ENCODE measurements around the gene FTSJ3. TPM values are rescaled to one million over a fixed set of nuclear protein-coding genes. Genes with fewer than 3 reads are reported as not detected.
A peak's percentile ranks its signal among the peaks of the same experiment; 100 is the strongest.

FTSJ3 gene
- total RNA-seq, 1 experiment from 2014 or later: 80.3 TPM

GRCh38 chr17:63832014-63832413 lies 4.6 kb upstream of the FTSJ3 start:
- H2BK120ac ChIP-seq (ENCODE audit: low read depth, low read length, poor library complexity, severe bottlenecking): no peak overlapping the region
- peaks cover 6% of the 10 kb centered on the region for H3K23me2 ChIP-seq (ENCODE audit: insufficient read length, low read depth, low read length, poor library complexity, severe bottlenecking)
- no peak overlapping the region for H2BK15ac ChIP-seq (ENCODE audit: low read depth, low read length)
- H3K14ac ChIP-seq (ENCODE audit: insufficient read depth, low read length): no peak overlapping the region
- H3K27me3 Mint-ChIP-seq (ENCODE audit: low read depth): no peaks in the 10 kb centered on the region
- no peaks in the 10 kb centered on the region for H3K27me3 ChIP-seq (ENCODE audit: insufficient read depth, low read length)
- H2AFZ ChIP-seq (ENCODE audit: low read length): no peak overlapping the region
- no peak overlapping the region for H4K91ac ChIP-seq (ENCODE audit: insufficient read length, low read depth, low read length)
- no peak overlapping the region for H3K9ac ChIP-seq (ENCODE audit: extremely low read depth, insufficient read length, low read length)
- no peak overlapping the region for H4K8ac ChIP-seq (replicated peaks; ENCODE audit: insufficient read length, low read depth, low read length)
- H3K9me3 ChIP-seq (ENCODE audit: control insufficient read depth, low read depth, low read length): no peaks in the 10 kb centered on the region
- H3K4me1 Mint-ChIP-seq: peaks cover 9 to 14% of the 10 kb centered on the region in 2 experiments
- H4K5ac ChIP-seq (ENCODE audit: insufficient read length, low read depth, low read length): no peak overlapping the region
- no peak overlapping the region for H3K18ac ChIP-seq (ENCODE audit: insufficient read length, low read depth, low read length)
- peaks cover 3% of the 10 kb centered on the region for H3K79me1 ChIP-seq (ENCODE audit: insufficient read depth, low read depth, low read length, poor library complexity, severe bottlenecking)
- TF ChIP-seq CTCF (conservative IDR thresholded peaks at IDR 0.05): no peak
- H3K56ac ChIP-seq (ENCODE audit: insufficient read length, low read depth, low read length): no peak overlapping the region
- no peak overlapping the region for H3T11ph ChIP-seq (ENCODE audit: low read length)
- H3K23ac ChIP-seq (ENCODE audit: insufficient read length, low read depth, low read length): no peak overlapping the region
- no peaks in the 10 kb centered on the region; a peak in 1 of 5 replicates for H3K9me3 Mint-ChIP-seq
- peaks cover 2% of the 10 kb centered on the region for H4K20me1 ChIP-seq (ENCODE audit: control insufficient read depth, insufficient read depth, insufficient read length)
- no peak for DNase-seq
- no CpG with 5 or more reads among the region's 5 CpGs for WGBS (ENCODE audit: extremely low coverage, insufficient read length, low lambda C conversion rate)
- H3K4me1 ChIP-seq (ENCODE audit: insufficient read depth, low read length): no peaks in the 10 kb centered on the region
- no peak overlapping the region for H2BK12ac ChIP-seq (ENCODE audit: insufficient read length, low read depth, low read length)
- H3K4me2 ChIP-seq (ENCODE audit: insufficient read depth, insufficient read length, low read length): no peak overlapping the region
- no peak overlapping the region for H2BK20ac ChIP-seq (ENCODE audit: low read depth, low read length, poor library complexity, severe bottlenecking)
- peaks cover 6% of the 10 kb centered on the region; the same call in 1 of the 2 replicates for H3K79me2 ChIP-seq (ENCODE audit: insufficient read depth, low read length)
- no peak overlapping the region for H2AK5ac ChIP-seq (ENCODE audit: insufficient read length, low read length)
- H3K36me3 Mint-ChIP-seq (ENCODE audit: insufficient read depth in 1 of 3, low read depth in 3 of 3): peaks cover 61 to 93% (median 83%) of the 10 kb centered on the region in 3 experiments
- no peak overlapping the region for H3K4me3 Mint-ChIP-seq
- H3K27ac ChIP-seq (ENCODE audit: insufficient read length, low read depth, low read length): no peak overlapping the region
- H3K27ac Mint-ChIP-seq: peak overlapping the region; percentile 82 to 87 (median 85); a peak in 4 of 7 replicates
- H3K4ac ChIP-seq (ENCODE audit: low read depth, low read length): no peak overlapping the region
- H2BK5ac ChIP-seq (ENCODE audit: insufficient read length, low read length): no peak overlapping the region
